H1 (cell line): Measurements from ENCODE around the gene PTPRT. TPM values are rescaled to one million over a fixed set of nuclear protein-coding genes. Genes with fewer than 3 reads are reported as not detected.

Source experiments
- BRCA1 ChIP-seq: IDR thresholded peaks from 2 replicates; pipeline ENCODE4 v1.6.1; 2012; ENCODE audit warnings: low read depth, low read length, improper control_type of control experiment
- CEBPB ChIP-seq: IDR thresholded peaks from 2 replicates; pipeline ENCODE4 v1.6.1; 2012; ENCODE audit warnings: low read depth, low read length
- KDM4A ChIP-seq: IDR thresholded peaks from one replicate; pipeline ENCODE4 v1.7.1; 2012; ENCODE audit warnings: low read depth, mild to moderate bottlenecking, moderate library complexity, low read length, inconsistent platforms; ENCODE audit not compliant: severe bottlenecking
- SRF ChIP-seq: IDR thresholded peaks from 2 replicates; pipeline ENCODE4 v1.6.1; 2011; ENCODE audit warnings: mild to moderate bottlenecking, low read depth, low read length, moderate library complexity
- TAF7 ChIP-seq: optimal IDR thresholded peaks from 2 replicates; pipeline ENCODE3; 2011; ENCODE audit warnings: low read depth, mild to moderate bottlenecking, inconsistent platforms, low read length, moderate library complexity, borderline replicate concordance
- polyA plus RNA-seq, 7 experiments: library from polyadenylated mRNA; depleted of rRNA in 3 of 7; stranded (reverse) in 5 of 7; unstranded in 2 of 7; fragments of >200 nt in 5 of 7; fragments of 200-250 nt in 2 of 7; gene quantifications; 1 replicate in 5 of 7; 2 replicates in 1 of 7; 4 replicates in 1 of 7; pipeline versions ENCODE4 v1.2.1 to v1.2.3, GENCODE V29; 2011 to 2013; ENCODE audit warnings: missing spikeins in 2 of 7, mixed read lengths in 2 of 7
- total RNA-seq: library from RNA; stranded (reverse); fragmentation: NEBNext Ultra II Directional; extraction: Animal tissue kit (Norgen Biotek cat#: 25700); gene quantifications from 2 replicates; pipeline ENCODE4 v1.2.1, GENCODE V29; 2021
- TF ChIP-seq, protein P1 (sequence below): IDR thresholded peaks from 2 replicates; pipeline ENCODE4 v1.6.1; 2012; ENCODE audit warnings: inconsistent platforms

PTPRT gene
- total and polyA plus RNA-seq, 2 of the 8 experiments (the other 6 are each of a cell fraction or from before 2014, with no cell fraction given) = 0.33 to 1.8 TPM

DNA sequence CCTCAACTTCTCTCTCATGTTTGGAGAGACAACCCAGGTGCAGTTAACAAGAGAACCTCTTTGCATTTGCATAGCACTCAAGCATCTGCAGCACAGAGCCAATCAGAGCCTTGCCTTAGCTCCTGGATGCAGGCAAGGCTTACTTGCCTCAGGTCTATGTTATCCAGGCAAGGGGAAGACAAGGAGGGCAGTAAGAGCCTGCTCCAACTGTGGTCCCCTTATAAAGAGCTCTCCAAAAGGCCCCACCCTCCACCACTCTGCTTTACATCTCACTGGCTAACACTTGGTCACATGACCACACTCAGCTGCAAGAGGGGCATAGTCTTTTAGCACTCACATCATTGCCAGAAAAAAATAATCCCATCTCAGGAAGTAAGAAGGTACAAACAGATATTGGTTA lies 540.0 kb downstream of the PTPRT start (continued):
- no peak for TF ChIP-seq CEBPB
- no peak for TF ChIP-seq BRCA1
- no peak for TF ChIP-seq TAF7
- TF ChIP-seq SRF = no peak
- TF ChIP-seq, protein P1, sequence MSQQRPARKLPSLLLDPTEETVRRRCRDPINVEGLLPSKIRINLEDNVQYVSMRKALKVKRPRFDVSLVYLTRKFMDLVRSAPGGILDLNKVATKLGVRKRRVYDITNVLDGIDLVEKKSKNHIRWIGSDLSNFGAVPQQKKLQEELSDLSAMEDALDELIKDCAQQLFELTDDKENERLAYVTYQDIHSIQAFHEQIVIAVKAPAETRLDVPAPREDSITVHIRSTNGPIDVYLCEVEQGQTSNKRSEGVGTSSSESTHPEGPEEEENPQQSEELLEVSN = no peak
- no peak for TF ChIP-seq KDM4A
